ENCODE measurements around the gene GDF10. TPM values are rescaled to one million over a fixed set of nuclear protein-coding genes. Genes with fewer than 3 reads are reported as not detected.

The GDF10 gene, protein sequence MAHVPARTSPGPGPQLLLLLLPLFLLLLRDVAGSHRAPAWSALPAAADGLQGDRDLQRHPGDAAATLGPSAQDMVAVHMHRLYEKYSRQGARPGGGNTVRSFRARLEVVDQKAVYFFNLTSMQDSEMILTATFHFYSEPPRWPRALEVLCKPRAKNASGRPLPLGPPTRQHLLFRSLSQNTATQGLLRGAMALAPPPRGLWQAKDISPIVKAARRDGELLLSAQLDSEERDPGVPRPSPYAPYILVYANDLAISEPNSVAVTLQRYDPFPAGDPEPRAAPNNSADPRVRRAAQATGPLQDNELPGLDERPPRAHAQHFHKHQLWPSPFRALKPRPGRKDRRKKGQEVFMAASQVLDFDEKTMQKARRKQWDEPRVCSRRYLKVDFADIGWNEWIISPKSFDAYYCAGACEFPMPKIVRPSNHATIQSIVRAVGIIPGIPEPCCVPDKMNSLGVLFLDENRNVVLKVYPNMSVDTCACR
- 1 to 10 TPM in 2 of 4 donors, under 1 TPM in 2; 0.23 to 3.9 (median 1.0) TPM for total RNA-seq

DNA sequence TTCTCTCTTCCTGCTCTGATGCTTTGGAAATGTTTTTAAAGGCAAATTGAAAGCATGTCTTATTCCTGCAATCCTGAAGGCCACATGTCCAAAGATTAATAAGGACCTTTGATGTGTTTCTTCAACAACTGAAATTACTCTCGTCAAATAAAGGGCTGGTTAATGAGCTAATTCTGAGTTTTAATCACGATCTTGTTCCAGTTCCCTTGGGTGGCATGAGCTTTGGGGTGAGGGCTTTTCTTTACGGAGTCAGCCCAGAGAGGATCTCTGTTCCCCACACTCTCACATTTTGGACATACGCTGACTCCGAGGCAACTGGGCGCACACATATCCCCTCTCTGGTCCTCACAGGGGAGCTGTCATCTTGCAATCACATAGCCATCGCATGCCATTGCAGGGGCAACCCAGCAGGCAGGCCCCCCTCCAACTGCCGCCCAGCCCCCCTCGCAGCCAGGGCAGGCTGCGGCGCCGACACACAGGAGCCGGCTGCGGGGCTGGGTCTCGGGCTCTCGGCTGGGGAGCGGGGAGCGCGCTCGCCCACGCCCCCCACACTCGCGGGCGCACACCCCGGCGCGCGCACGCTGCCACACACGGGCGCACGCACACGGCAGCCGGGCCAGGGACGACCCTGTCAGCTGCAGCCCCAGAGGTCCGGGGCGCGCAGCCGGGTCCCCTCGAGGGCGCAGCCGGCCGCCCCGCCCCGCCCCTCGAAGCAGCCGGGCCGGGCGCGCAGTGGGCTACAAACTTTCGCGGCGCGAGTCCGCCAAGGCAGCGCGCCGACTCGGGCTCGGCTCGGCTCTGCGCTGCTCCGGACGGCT, at the start of gene GDF10:
Gene GDF10 (plus strand): TSS at position 587 of the 818 bp plus-strand sequence. CDS start 455 bp downstream, outside the sequence.
- peak within 1 kb of the TSS; percentile 28 for H3K4me3 ChIP-seq (ENCODE audit: low read depth, poor library complexity, severe bottlenecking)
- intact Hi-C loops (cut with DNase I; ENCODE audit: low total_unique reads): no loop called here
- no peak for TF ChIP-seq POLR2A (IDR thresholded peaks at IDR 0.05)
- TF ChIP-seq, protein P1, sequence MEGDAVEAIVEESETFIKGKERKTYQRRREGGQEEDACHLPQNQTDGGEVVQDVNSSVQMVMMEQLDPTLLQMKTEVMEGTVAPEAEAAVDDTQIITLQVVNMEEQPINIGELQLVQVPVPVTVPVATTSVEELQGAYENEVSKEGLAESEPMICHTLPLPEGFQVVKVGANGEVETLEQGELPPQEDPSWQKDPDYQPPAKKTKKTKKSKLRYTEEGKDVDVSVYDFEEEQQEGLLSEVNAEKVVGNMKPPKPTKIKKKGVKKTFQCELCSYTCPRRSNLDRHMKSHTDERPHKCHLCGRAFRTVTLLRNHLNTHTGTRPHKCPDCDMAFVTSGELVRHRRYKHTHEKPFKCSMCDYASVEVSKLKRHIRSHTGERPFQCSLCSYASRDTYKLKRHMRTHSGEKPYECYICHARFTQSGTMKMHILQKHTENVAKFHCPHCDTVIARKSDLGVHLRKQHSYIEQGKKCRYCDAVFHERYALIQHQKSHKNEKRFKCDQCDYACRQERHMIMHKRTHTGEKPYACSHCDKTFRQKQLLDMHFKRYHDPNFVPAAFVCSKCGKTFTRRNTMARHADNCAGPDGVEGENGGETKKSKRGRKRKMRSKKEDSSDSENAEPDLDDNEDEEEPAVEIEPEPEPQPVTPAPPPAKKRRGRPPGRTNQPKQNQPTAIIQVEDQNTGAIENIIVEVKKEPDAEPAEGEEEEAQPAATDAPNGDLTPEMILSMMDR (IDR thresholded peaks at IDR 0.05): no peak
- 3 to 4% methylated on average over 43 to 54 of the region's 64 CpGs for WGBS, 2 donors
- DNase-seq (ENCODE audit: low spot score in 2 of 2): no peak

DNA sequence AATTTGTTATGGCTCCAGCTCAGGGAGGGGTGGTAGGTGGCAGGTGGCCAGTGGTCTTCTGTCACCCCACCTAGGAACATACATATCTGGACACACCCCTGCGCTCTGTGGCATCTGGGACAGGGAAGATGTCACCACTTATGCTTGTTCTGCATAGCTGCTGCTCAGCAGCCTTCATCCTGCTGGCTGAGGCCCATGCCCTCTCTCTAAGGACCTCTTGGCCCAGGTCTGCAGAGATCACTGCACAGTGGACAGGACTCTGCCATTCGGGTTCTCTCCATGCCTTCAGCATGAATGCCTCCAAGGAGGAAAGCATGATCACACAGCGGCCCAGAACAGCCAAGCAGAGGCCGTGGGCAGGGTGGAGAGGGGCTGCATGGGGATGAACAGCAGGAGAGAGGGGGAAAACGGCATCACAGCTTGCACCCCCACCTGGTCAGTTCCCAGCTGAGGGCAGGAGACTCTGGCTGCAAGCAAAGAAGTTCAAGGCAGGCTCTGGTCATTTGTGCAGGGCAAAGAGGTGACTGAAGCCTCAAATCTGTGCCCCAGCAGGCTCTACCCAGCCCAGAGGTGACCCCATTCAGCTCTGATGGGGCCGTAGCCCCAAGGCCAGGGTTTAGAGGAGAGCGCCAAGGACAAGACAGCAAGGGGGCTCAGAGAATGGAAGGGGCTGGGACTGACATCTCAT, 47.8 kb upstream of the GDF10 start:
- no peak for TF ChIP-seq POLR2A (IDR thresholded peaks at IDR 0.05)
- TF ChIP-seq, protein P1 (IDR thresholded peaks at IDR 0.05): no peak
- no peak overlapping the region for H3K4me3 ChIP-seq (ENCODE audit: low read depth, poor library complexity, severe bottlenecking)
- DNase-seq (ENCODE audit: low spot score in 2 of 2): no peak
- intact Hi-C loops (cut with DNase I; ENCODE audit: low total_unique reads): no loop called here
- 88 to 89% methylated on average over 7 of the region's 7 CpGs for WGBS, 2 donors

DNA sequence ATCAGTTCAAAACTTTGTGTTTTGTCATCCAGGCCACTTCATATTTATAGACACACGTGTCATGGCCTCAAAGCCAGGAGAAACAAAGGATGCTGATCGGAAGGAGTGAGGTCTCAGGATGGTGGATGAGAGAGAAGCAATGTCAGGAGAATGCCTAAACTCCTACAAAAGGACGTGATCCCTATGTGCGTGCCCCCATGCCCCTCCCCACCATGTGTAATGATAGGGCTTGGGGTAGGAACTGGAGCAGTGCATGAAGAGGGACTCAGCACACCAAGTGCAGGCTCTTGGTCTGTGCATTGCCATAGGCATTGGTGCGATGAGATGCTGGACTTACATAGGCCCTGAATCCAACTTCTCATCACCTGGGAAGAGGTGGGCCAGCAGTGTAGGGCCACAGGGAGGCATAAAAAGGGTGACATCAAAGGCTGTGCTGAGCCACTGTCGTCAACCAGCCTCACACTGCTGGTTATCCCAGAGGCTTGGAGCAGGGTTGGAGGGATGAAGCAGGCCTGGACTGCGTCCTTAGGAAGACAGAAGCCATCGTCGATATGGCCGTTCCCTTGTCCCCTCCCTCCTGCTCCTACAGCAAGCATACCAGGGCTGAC, 46.9 kb upstream of the GDF10 start:
- WGBS, 2 donors: 84 to 91% methylated on average over 10 of the region's 10 CpGs
- no peak overlapping the region for H3K4me3 ChIP-seq (ENCODE audit: low read depth, poor library complexity, severe bottlenecking)
- intact Hi-C loops (cut with DNase I; ENCODE audit: low total_unique reads): no loop called here
- TF ChIP-seq, protein P1 (IDR thresholded peaks at IDR 0.05): no peak
- no peak for TF ChIP-seq POLR2A (IDR thresholded peaks at IDR 0.05)
- no peak for DNase-seq (ENCODE audit: low spot score in 2 of 2)

DNA sequence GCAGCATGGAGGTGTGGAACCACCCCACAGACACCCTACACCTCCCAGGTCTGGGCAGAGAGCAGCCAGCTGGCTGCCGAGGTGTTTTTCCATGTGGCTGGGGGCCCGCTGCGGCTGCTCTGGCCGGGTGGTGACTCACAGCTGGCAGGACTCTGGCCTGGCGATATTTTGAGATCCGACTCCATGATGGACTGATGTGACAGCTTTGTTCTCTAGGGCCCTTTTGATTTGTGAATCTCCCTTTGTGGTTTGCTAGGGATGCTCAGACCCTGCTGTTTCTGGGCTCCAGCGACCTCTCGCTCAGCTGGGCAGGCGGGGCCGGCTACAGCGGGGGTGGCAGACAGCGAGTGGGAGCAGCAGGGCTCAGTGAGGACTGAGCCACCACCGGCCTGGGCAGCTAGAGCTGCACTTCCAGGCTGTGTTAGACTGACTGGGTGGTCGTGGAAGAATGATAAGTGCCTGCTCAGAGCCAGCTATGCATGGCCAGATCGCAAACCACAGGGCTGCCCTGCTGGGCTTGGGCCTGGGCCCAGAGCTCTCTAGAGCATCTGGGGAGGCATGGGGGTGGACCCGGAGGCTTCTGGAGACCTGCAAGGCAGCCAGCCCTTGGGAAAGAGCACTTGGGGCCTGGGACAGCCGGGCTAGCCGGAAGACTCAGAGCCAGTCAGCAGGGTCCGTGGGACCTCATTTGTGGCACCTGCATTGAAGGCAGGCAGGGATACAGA, 46.2 kb upstream of the GDF10 start:
- no peak overlapping the region for H3K4me3 ChIP-seq (ENCODE audit: low read depth, poor library complexity, severe bottlenecking)
- intact Hi-C loops (cut with DNase I; ENCODE audit: low total_unique reads): no loop called here
- no peak for DNase-seq (ENCODE audit: low spot score in 2 of 2)
- 78 to 80% methylated on average over 13 to 18 of the region's 19 CpGs for WGBS, 2 donors
- TF ChIP-seq POLR2A (IDR thresholded peaks at IDR 0.05): no peak
- TF ChIP-seq, protein P1 (IDR thresholded peaks at IDR 0.05): no peak

DNA sequence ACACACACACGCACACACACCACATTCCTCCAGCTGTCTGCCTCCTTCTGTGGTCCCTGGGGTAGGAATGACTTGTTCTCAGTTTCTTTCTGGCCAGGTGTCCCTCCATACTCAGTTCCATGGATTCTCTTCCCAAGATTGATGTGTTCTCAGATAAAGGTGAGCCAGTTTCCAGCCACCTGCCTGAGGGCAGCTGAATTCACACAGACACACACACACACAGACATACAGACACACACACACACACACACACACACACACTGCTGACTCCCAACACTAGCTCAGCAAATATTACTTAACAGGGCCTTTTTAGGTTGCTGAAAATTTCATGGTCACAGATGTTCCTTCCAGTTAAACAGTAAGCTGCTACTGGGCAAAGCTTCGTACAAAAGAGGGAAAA, 45.4 kb upstream of the GDF10 start:
- no peak for TF ChIP-seq POLR2A (IDR thresholded peaks at IDR 0.05)
- TF ChIP-seq, protein P1 (IDR thresholded peaks at IDR 0.05): no peak
- no peak for DNase-seq (ENCODE audit: low spot score in 2 of 2)
- intact Hi-C loops (cut with DNase I; ENCODE audit: low total_unique reads): no loop called here
- 89 to 93% methylated on average over 2 of the region's 2 CpGs for WGBS, 2 donors
- no peak overlapping the region for H3K4me3 ChIP-seq (ENCODE audit: low read depth, poor library complexity, severe bottlenecking)

Data from lower leg skin (tissue), 4 donors.